AG10803 (cell line): ENCODE measurements around the gene PI4K2B.

Experiments
- DNase-seq: peaks from one replicate; pipeline ENCODE4 v3.0.0; 2010; ENCODE audit warnings: low read depth
- H3K4me3 ChIP-seq: 2 replicates; pipeline ENCODE4 v1.5.1; 2011; ENCODE audit warnings: mild to moderate bottlenecking, low read length, control low read depth
- CTCF ChIP-seq: conservative IDR thresholded peaks from 2 replicates; pipeline ENCODE4 v1.5.1; 2011; ENCODE audit warnings: mild to moderate bottlenecking, low read length, control low read depth, inconsistent platforms

Gene PI4K2B

GRCh38 chr4:25280210-25280609 is 46.4 kb downstream of the PI4K2B start:
- no peak for DNase-seq
- no peak for TF ChIP-seq CTCF
- H3K4me3 ChIP-seq = no peak overlapping the region

GRCh38 chr4:25283948-25284347 is 50.1 kb downstream of the PI4K2B start:
- TF ChIP-seq CTCF = no peak

GRCh38 chr4:25284466-25284865 is 50.6 kb downstream of the PI4K2B start:
- no peak overlapping the region for H3K4me3 ChIP-seq
- TF ChIP-seq CTCF = no peak
- DNase-seq = no peak

More at GRCh38 chr4:25283948-25284347, 50.1 kb downstream of the PI4K2B start:
- H3K4me3 ChIP-seq = no peak overlapping the region
- no peak for DNase-seq

- DNase-seq = no peak
- H3K4me3 ChIP-seq = no peak overlapping the region
- TF ChIP-seq CTCF = no peak
These were observed 56.7 kb downstream of the PI4K2B start for GRCh38 chr4:25290490-25291067.

- no peak for DNase-seq
- H3K4me3 ChIP-seq = no peak overlapping the region
These were observed 57.4 kb downstream of the PI4K2B start for GRCh38 chr4:25291158-25291733.

GRCh38 chr4:25297528-25298242 is 63.9 kb downstream of the PI4K2B start:
- no peak for DNase-seq
- no peak overlapping the region for H3K4me3 ChIP-seq
- TF ChIP-seq CTCF = no peak

More at GRCh38 chr4:25291158-25291733, 57.4 kb downstream of the PI4K2B start:
- TF ChIP-seq CTCF = no peak
